Stimulated activated CD4-positive, alpha-beta T cell treated with anti-CD3 and anti-CD28 coated beads, Interleukin-4, amount 100 ng/mL, for 24 hours (primary cell): ENCODE results near the gene EIF4E.
A peak's percentile ranks its signal among the peaks of the same experiment; 100 is the strongest.
"Not testable (repeated sequence)": the region's sequence is repeated elsewhere in the genome, so short reads cannot be mapped to it uniquely, and the experiment has no call there.

Experiments used
- DNase-seq: peaks from one replicate; pipeline ENCODE4 v3.0.0-alpha.2; 2020

The EIF4E gene

DNA sequence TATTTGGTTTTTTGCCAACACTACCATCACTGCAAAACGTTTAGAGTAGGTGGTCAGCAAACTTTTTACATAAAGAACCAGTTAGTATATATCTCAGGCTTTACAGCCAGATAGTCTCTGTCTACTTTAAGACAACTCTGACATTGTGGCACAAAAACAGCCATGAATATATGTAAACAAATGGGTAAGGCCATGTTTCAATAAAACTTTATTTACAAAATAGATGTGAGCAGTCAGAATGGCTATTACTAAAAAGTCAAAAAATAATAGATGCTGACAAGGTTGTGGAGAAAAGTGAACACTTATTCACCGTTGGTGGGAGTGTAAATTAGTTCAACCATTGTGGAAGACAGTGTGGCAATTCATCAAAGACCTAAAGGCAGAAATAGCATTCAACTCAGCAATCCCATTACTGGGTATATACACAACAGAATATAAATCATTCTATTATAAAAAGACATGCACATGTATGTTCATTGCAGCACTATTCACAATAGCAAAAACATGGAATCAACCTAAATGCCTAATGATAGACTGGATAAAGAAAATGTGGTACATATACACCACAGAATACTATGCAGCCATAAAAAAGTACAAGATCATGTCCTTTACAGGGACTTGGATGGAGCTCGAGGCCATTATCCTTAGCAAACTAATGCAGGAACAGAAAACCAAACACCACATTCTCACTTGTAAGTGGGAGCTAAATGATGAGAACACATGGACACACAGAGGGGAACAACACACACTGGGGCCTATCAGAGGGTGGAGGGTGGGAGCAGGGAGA, 56.6 kb downstream of the EIF4E start:
- DNase-seq = not testable (repeated sequence)

DNA sequence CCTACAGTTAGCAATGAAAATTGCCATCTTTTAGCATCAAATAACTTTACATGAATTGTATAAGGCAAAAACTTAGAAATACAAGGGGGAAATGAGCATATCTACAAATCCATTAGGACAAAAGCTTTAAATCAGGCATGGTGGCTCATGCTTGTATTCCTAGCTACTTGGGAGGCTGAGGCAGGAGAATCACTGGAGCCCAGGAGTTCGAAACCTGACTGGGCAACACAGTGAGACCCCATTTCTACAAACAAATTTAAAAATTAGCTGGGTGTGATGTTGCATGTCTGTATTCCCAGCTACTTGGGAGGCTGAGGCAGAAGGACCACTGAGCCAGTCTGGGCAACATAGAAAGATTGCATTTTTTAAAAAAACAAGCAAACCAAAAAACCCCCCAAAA, 61.3 kb downstream of the EIF4E start:
- no peak for DNase-seq

DNA sequence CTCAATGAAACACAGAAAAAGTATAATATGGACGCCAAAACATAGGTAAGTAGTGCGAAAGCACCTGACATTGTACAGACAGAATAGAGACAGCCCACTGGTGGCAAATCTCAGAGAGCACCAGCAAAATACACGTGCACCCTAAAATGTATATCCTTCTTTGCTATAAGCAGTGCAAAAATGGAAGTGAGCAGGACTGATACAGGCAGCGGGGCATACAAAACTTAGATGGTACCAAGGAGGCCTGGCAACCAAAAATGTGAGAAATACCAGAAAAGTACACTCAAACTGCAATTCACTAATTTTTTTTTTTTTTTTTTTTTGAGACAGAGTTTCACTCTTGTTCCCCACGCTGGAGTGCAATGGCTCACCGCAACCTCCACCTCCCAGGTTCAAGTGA, 63.9 kb downstream of the EIF4E start:
- no peak for DNase-seq

DNA sequence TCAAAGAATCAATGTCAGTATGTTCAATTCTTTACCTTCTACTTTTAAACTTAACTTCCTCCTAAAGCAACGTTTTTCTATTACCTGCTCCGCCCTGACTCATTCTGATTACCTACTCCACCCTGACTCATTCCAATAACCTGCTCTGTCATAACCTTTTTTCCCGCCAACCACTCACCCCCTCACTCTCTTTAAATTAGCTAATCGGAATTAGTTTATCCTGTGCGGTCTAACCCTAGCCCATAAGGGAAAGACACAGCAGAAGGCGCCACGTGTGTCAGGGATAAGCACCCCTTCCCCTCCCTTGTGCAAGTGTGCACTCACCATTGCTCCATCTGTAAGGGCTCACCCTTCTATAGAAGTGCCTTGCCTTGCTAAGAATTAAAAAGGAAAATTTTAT, 64.4 kb downstream of the EIF4E start:
- DNase-seq = peak; percentile 32

DNA sequence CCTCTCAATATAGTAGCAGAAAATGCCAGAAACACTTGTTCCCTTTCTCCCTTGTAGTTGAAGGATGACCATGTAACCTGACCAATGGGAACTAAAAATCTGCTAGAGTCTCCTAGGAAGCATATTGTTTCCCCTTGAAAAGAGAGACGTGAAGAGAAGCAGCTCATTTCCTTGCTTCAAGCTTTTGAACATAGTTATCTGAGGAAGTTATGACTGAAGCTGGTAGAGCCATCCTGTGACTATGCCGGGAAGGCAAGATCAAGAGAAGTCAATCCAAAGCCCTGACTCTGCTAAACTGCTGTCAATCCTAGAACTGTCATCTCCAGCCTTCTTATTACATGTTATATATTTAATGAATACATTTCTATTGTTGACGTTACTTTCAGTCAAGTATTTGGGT, 66.6 kb downstream of the EIF4E start:
- DNase-seq = no peak

DNA sequence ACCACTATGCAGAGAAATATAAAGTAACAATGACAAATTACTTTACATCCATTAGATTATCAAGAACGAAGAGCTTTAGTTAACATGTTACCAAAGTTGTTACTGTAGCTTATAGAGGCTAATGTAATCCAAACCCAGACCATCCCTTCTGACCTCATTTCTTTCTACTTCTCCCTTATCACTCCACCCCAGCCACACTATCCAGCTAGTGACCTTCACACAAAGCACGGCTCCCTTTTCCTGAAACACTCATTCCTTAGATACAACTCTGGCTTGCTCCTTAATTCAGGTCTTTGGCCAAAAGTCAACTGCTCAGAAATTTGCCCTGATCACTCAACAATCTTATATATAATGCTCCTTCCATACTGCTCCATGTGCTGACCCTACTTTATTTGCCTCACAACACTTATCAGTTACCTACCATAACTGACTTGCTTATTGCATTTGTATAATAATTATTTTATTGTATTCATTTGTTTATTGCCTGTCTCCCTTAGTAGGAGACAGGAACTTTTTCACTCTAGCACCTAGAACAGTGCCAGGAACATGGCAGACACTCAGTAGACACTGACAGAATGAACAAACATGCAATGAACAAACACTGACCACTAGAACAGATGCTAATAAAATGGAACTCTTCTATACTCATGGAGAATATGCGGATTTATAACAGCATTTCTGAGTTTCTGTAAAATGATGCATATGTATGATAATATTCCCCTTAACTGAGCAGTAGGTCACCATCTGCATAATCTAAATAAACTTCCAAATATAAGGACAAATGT, 67.6 kb downstream of the EIF4E start:
- DNase-seq = no peak

DNA sequence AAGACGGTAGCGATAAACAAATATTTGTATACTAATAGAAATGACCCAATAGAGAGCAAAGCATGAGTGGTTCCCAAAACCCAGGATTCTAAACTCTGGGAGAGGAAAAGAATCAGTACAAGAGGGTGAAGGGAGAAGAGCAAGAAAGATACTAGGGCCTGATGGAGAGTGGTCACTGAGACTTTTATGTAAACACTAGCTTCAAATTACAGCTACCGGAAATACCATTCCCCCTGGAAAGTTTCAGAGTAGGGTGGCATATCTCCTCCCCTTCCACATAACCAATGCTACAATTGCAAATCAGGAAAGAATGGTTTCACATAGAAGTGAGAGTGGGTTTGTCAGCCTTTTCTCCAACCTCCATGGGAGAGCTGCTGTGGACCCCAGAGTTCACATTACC, 77.1 kb downstream of the EIF4E start:
- DNase-seq = no peak

DNA sequence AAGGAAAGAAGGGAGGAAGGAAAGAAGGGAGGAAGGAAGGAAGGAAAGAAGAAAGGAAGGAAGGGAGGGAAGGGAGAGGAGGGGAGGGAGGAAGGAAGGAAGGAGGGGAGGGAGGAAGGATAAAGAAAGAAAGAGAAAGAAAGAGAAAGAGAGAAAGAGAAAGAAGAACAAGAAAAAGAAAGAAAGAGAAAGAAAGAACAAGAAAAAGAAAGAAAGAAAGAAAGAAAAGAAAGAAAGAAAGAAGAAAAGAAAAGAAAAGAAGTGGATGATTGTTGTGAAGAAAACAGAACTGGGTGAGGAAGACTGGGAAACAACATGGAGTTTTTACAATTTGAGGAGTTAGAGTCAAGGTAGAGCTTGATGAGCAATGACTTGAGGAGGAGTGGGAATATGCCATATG, 78.0 kb downstream of the EIF4E start:
- DNase-seq = no peak

DNA sequence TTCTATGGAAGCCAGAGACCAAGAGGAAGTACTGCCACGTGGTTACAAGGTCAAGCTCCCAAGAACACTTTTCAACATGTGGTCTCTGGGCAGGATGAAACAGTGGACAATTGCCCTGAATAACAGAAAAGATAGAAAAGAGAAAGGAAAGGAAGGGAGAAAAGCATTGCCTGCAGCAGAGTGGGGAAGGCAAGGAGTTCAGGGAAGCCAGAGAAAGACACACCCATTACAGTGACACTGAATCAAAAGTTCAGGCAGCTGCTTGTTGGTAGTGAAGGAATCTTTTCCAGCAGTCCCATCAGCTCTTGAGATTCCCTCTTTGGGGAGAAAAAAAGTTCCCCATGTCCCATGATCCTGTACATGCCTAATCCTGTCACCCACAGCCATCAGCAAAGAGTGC, 80.5 kb downstream of the EIF4E start:
- DNase-seq = no peak

DNA sequence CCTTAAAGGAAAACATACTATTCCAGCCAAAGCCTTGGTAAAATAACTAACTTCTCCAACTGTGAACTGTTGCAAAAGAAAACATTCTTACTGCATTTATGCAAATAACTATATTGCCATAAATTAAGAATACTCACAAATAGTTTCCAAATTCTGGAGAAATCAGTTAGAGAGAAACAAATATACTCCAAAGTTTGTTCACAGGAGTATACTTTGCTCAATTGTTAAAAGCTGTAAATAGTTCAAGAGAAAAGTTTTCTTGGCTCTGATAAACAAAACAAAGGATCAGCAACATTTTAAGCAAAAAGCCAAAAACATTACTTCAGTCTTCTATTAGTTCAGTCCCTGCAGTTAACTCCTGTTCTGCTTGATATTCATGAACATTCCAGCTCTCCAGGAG, 83.0 kb downstream of the EIF4E start:
- no peak for DNase-seq

DNA sequence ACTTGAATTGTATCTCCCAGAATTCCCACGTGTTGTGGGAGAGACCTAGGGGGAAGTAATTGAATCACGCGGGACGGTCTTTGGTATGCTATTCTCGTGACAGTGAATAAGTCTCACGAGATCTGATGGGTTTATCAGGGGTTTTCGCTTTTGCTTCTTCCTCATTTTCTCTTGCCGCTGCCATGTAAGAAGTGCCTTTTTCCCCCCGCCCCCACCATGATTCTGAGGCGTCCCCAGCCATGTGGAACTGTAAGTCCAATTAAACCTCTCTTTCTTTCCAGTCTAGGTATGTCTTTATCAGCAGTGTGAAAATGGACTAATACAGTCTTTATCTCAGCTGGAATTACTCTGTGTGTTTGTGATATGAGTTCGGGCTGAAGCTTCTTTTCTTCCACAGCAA, 86.0 kb downstream of the EIF4E start:
- not testable (repeated sequence) for DNase-seq

DNA sequence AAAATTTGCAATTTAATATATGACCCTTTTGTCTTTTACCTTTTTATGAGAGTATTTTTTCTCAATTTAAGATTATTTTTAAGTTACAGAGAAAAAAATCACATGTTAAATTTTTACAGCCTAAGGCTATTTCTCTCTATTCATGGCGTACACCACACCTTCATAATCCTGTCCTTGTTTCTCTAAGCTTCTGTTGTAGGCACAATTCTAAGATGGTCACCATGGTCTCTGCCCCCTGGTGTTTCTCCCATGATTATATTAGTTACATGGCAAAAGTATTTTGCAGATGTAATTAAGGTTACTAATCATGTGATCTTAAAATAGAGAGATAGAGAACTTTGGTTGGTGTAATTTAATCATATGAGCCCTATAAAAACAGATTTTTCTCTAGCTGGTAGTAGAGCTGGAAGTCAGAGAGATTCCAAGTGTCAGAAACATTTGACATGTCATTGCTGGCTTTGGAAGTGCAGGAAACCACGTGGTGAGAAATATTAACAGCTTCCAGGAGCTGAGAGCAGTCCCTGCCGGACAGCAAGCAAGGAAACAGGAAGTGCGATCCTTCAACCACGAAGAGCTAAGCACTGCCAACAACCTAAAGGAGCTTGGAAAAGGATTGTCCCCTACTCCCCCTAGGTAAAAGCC, 89.8 kb downstream of the EIF4E start:
- DNase-seq = no peak

DNA sequence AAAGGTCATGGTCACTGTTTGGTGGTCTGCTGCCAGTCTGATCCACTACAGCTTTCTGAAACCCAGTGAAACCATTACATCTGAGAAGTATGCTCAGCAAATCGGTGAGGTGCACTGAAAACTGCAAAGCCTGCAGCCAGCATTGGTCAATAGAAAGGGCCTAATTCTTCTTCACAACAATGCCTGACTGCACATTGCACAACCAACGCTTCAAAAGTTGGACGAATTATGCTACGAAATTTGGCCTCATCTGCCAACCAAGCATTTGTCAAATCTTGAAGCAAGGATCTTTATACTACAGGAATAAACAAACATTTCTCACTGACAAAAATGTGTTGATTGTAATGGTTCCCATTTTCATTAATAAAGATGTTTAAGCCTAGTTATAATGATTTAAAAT, 90.4 kb downstream of the EIF4E start:
- no peak for DNase-seq

DNA sequence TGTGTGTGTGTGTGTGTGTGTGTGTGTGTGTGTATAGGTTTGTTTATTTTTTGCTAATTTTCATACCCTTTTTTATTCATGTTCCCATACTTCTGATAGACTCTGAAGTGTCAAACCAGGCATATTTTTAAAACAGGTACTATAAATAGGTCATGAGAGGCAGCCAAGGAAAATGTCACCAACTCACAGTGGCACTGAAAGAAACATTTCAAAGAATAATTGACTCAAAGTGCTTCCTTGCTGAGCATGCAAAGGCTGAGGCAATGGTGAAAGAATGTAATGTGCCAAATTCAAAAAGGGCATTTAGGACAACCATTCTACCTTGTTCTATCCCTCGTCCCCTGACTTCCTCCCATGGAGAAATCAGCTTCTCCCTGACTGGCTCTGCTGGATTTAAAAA, 95.5 kb downstream of the EIF4E start:
- no peak for DNase-seq

DNA sequence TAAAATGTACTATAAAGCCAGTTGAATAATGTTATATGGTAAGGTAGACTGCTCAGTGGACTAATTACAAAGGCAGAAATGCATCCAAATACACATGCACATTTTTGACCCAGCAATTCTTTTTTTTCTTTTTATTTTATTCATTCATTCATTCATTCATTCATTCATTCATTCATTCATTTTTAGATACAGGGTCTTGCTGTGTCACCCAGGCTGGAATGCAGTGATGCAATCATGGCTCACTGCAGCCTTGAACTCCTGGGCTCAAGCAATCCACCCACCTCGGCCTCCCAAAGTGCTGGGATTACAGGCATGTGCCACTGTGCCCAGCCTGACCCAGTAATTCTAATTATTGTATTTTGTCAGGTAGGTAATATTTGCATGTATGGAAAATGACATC, 97.9 kb downstream of the EIF4E start:
- DNase-seq = not testable (repeated sequence)
